HG03575 (cell line): ENCODE results near the gene ANO4.
"Not testable (repeated sequence)": the region's sequence is repeated elsewhere in the genome, so short reads cannot be mapped to it uniquely, and the experiment has no call there.

ENCODE experiments used
- ATAC-seq: cut with Tn5 transposase; IDR thresholded peaks from one replicate; pipeline ENCODE4 v1.9.1; 2021; ENCODE audit not compliant: unreplicated experiment, insufficient number of reproducible peaks, low FRiP score; ENCODE audit errors: extremely low read depth

Gene ANO4

GRCh38 chr12:100926669-100927248 is 132.2 kb downstream of the ANO4 start:
- no peak for ATAC-seq

GRCh38 chr12:100927826-100928225 is 133.2 kb downstream of the ANO4 start:
- no peak for ATAC-seq

- no peak for ATAC-seq
Observed at GRCh38 chr12:100932571-100932970, 138.0 kb downstream of the ANO4 start.

GRCh38 chr12:100933531-100933930 is 139.0 kb downstream of the ANO4 start:
- ATAC-seq, result not testable (repeated sequence)

DNA sequence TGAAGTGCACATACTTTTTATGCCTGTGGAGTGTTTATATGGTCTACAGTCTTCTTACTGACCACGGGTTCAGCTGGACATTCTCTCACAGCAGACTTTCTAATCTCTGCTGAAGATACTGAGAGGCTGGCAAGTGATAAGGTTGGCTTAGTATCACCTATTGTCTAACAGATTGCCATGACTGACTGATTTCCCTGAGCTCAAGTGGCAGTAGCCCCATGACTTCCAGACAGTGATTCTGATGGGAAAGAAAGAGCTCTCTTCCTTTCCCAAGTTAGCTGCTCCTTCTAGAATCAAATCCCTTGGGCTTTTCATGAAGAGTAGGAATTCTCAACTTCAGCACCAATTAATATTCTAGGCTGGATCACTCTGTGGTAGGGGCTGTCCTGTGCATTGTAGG is 141.4 kb downstream of the ANO4 start:
- ATAC-seq, result no peak

DNA sequence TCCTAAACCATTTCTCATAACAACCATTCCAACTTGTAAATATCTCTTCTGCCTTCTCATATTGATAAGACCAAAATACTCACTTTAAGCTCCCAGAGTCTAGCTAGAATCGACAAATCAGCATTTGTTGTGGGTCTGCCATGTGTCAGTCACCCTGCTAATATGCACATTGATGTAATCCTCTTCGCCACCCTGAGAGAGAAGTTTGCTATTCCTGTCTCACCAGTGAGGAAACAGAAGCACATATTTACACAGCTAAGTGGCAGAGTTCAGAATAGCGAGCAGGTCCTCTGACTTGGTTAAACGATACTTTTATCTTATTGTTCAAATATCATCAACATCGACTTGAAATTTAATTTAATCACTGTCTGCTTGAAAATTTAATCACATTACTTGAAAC is 142.1 kb downstream of the ANO4 start:
- no peak for ATAC-seq

DNA sequence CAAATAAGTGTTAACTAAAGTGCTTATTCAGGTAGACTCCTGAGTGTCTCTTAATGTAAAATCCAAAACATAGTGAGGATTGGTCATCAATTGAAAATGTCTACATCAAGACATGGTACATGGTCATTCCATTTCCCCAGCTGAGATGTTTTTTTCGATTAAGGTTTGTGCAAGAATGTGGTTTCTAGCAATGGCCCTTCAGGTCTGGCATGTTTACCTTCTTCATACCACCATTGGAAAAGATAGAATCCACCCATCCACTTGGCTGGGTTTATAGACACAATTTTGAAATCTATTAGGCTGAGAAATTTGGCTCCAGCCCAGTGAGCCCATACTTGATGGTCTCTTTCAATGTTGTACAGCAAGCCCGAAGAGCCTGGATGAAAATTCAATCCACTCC is 145.9 kb downstream of the ANO4 start:
- ATAC-seq, result no peak

DNA sequence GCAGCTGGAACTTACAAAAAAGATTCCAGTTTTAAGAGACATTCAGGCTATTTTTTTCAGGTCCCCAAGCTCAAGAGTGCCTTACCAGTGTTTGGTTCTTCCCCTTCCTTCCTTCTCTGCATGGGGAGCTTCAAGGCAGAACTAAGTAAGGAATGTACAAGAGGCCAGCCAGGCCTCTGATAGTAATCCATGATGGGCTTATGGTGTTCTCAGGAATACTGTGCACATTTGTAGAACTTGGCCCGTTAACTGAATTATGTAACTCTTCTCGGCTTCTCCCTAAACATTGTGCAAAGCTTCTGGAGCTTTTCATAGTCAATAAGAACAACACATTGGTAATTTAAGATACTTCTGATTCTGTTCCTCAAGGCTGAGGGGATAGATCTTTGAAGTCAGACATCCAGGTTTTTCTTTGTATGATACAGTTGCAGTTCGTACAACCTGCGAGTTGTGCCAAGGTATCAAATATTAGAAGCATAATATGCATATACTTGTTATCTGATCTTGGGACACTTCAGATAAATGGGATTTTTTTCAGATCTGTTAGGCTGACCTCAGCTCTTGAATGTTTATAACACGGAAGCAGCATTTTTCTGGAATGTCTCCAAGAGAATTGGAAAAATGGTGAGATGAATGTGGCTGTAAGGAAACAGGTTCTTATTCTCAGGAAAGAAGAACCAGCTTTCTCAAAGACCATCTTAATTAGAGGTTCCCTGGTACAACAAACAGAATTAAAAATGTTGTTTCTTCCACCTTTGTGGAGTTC is 148.6 kb downstream of the ANO4 start:
- ATAC-seq, result no peak

- no peak for ATAC-seq
Observed at GRCh38 chr12:100951756-100952155, 157.2 kb downstream of the ANO4 start.

GRCh38 chr12:100953217-100953616 is 158.6 kb downstream of the ANO4 start:
- no peak for ATAC-seq

GRCh38 chr12:100953677-100954076 is 159.1 kb downstream of the ANO4 start:
- ATAC-seq, result no peak

- ATAC-seq, result no peak
Observed at GRCh38 chr12:100954118-100954517, 159.5 kb downstream of the ANO4 start.

DNA sequence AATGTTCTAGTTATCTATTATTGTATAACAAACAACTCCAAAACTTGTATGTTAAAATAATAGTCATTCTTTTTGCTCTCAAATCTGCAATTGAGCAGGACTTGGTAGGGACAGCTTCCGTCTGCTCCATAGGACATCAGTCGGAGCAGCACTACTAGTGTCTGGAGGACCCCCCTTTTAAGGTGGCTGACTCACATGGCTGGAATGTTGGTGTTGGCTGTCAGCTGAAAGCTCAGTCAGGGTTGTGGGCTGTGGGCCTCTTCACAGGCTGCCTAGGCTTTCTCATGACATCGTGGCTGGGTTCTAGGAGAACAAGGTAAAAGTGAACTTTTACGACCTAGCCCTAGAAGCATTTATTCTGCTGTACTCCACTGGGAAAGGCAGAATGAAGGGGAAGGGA is 160.6 kb downstream of the ANO4 start:
- ATAC-seq, result no peak

DNA sequence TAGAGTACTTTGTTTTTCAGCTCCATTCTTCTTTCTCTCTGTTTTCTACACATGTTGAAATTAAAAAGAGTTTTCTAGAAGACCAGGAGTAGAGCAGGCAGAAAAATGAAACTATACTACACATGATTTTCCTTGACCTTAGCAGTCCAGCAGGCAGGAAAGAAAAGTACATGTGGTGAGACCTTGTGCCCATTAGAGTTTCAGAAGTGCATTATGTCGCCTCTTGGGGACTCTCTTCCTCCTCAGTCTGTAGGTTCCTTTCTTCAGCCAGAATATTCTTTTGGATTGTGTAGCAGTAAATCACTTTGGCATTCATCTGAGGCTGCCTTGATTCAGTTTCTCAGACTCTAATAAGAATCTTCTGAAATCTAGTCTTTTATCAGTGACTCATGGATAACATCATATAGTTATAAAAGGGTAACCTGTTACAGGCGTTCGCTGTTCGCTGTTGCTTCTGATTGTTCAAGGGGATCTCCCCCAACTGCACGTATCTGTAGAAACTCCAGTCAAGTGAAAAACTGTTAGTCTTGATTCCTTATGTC is 161.8 kb downstream of the ANO4 start:
- ATAC-seq, result no peak

GRCh38 chr12:100959481-100959880 is 164.9 kb downstream of the ANO4 start:
- ATAC-seq, result no peak

DNA sequence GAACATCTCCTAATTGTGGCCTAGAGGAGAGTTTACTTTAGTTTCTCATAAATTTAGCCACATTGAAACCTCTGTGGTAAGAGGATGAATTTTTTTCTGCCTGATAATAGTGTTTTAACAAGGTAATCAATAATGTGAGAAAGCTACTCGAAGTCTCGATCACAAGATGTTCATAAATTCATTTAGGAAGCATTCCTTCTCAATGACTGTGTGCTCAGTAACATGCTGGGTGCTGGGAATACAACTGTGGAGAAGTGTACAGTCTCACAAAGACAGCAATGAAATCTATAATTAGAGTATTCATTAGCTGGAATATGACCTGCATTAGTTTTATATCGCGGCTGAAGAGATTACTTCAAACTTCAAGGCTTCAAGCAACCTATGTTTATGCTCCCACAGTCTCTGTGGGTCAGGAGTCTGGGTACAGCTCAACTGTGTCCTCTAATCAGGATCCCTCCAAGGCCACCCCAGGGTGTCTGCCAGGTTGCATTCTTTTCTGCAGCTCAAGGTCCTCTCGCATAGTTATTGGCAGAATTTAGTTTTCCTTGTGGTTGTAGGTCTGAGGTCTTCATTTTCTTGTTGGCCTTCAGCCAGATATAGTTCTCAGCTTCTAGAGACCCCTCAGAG is 167.6 kb downstream of the ANO4 start:
- no peak for ATAC-seq

DNA sequence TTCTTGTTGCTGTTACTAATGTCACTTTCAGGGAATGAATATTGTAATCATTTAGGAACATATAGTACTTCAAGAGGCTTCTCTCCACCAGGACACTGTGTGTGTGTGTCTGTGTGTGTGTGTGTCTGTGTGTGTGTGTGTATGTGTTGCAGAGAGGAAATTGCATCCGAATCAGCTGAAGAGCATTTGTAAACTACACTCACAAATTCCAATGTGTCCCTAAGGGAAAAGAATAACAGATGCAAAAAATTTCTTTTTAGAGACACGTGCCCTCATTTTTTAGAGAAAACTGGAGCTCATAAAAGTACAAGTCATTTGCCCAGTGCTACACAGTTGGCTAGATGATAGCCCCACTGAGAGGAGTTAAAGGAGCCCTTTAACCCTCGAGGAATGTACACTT is 168.8 kb downstream of the ANO4 start:
- ATAC-seq, result no peak

DNA sequence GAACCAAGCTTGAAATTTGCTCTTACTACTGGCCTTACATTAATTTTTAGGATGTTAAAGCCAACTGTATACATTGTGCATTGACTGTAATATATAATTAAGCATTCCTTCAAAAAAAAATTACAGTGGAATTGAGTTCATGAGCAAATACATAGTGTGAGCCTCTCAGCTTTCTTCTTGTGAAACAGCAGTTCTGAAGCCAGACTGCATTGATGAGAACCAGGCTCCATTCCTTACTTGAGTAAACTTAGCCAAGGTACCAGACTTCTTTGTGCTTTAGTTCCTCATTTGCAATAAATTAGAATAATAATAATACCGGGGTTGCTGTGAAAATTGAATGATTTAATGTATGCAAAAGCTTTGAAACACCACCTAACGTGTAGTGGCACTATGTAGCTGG is 169.5 kb downstream of the ANO4 start:
- ATAC-seq, result no peak

- no peak for ATAC-seq
Observed at GRCh38 chr12:100967189-100967588, 172.6 kb downstream of the ANO4 start.

GRCh38 chr12:100970894-100971293 is 176.3 kb downstream of the ANO4 start:
- no peak for ATAC-seq
